DLD1 (cell line): ENCODE data around the gene CPXM1.
"Not testable (repeated sequence)": the region's sequence is repeated elsewhere in the genome, so short reads cannot be mapped to it uniquely, and the experiment has no call there.

ENCODE experiments used
- in situ Hi-C: cut with HindIII; loops from 2 replicates; pipeline ENCODE4 v1.10.0; 2017; ENCODE audit warnings: low sequenced_read_pairs

Gene CPXM1

GRCh38 chr20:2770091-2770490 is 30.3 kb downstream of the CPXM1 start:
- in situ Hi-C loops = not testable (repeated sequence)

DNA sequence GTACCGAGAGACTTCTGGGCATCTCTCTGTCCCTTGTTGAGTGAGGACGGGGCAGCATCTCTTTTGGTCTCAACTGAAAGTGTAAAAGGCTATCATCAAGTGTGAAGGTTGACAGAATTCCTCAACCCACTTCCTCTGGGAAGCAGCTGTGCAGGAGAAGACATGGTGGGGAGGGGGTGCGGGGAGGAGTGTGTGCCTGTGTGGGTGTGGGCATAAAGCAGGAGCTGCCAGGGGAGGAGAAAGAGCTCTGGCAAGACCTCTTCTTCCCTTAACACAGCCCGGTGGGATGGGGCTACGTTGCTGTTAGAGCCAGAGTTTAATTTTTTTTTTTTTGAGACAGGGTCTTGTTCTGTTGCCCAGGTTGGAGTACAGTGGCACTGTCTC is 31.8 kb downstream of the CPXM1 start:
- in situ Hi-C loops = no loop called here

- in situ Hi-C loops = no loop called here
These were observed 32.4 kb downstream of the CPXM1 start for GRCh38 chr20:2767768-2768631.

DNA sequence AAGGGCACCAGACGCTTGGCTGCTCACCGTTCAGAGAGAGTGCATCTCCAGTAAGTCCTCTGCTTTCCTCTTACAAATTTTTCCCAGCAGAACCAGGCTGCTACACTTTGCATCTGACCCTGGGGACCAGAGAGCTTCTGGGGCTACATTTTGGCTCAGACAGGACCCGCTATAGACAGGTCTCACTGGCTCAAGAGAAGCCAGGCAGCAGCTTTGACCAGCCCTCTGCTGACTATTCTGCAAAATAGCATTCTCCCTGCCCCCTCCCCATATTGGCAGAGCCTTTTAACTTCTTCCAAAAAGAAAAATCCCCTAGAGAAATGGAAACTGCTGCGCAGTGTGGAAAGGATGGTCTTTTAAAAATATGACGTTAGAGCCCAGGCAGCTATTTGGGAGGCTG is 37.2 kb downstream of the CPXM1 start:
- in situ Hi-C loops = no loop called here

- in situ Hi-C loops = no loop called here
These were observed 37.8 kb downstream of the CPXM1 start for GRCh38 chr20:2762578-2763131.

DNA sequence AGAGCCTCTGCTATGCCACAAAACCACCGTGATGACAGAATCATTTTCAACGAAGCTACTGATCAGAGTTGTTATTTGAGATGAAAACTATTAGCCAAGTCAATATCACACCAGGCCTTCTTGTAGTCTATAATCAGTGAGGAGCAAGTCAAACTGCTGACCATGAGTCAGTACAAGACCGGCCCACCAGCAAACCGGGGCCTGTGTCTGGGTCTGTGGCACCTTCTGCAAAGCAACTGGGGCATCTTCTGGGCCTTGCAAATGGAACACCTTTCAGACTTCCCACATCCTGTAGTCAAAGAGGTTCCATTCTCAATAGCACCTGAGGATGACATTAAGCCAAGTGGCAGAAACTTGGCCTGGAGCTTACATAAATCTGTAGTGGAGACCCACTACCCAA is 38.5 kb downstream of the CPXM1 start:
- in situ Hi-C loops = no loop called here

- in situ Hi-C loops = no loop called here
These were observed 39.5 kb downstream of the CPXM1 start for GRCh38 chr20:2760952-2761305.

DNA sequence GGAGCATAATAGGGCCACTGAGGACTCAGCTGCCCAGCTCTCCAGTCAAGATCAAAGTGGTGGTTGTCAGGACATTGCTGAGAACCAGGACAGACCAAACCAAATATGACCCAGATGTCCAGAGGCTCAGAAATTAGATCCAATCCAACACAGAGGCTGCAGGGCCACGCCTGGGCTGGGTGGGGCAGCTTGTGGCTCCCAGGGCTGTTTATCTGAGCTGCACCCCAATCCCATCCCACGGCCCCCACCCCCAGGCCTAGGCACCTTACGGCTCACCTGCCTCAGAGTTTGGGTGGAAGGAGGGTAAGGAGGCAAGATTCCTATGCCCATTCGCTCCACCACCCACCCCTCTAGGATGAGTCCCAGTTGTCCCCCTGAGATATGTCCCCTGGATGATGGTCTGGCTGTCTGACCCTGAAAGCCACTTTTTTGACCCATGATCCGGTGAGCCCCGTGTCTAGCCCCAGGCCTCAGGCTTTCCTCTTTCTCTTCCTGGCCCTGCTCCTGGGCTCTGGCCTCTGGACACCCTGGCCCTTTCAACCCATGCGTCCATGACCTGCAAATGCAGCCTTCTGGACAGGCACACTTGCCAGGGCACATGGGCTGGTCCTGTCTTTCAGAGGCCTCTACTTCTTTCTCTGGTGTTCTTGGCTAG is 40.0 kb downstream of the CPXM1 start:
- in situ Hi-C loops = no loop called here

DNA sequence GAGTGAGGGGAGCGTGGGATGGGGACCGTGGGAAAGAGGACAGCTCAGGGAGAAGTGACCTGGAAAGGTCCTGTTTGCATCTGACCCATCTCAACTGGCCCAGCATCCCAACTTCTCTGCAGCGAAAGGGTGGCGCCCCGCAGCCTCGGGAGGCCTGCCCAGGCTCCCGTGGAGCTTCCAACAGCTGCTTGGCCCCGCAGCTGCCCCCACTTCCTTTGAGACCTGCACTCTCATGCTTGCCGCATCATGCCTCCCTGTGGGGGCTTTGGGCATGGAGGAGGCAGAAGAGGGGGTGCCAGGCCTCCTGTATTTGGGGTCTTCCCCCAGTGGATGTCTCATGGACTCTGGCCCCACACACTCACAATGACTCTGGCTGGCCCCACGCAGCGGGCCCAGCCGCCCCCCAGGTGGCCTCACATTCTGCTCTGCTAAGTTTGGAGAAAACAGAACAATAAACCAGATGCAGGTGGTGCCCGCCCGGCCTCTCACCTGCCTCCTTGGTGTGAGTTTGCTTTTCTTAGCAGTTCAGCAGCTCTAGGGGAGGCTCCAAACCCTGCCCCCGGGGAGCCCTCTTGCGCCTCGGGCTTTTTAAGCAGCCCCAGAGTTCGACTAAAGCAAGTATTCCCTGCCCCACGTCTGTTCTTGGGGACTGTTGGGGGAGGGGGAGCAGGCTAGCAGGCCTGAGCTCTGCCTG is 40.7 kb downstream of the CPXM1 start:
- in situ Hi-C loops = no loop called here

GRCh38 chr20:2759143-2759542 is 41.3 kb downstream of the CPXM1 start:
- in situ Hi-C loops = no loop called here

- in situ Hi-C loops = no loop called here
These were observed 42.5 kb downstream of the CPXM1 start for GRCh38 chr20:2757969-2758368.

DNA sequence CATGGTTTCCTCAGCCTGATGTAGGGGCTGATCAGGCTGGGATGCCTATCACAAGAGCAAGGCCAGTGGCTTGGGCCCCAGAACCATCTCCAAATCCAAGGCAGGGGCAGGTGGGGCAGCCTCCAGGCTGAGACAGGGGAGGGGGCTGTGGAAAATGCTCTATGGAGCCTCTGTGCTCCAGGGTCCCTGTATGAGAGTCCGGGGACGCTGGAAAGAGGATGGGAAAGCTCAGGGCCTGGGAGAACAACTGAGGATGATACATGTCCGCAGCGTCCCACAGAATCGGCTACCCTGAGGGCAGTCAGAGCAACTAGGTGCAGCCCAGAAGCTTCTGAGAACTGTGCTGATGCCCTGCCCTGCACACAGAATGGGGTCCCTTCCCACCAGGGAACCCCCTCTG is 43.4 kb downstream of the CPXM1 start:
- in situ Hi-C loops = no loop called here

DNA sequence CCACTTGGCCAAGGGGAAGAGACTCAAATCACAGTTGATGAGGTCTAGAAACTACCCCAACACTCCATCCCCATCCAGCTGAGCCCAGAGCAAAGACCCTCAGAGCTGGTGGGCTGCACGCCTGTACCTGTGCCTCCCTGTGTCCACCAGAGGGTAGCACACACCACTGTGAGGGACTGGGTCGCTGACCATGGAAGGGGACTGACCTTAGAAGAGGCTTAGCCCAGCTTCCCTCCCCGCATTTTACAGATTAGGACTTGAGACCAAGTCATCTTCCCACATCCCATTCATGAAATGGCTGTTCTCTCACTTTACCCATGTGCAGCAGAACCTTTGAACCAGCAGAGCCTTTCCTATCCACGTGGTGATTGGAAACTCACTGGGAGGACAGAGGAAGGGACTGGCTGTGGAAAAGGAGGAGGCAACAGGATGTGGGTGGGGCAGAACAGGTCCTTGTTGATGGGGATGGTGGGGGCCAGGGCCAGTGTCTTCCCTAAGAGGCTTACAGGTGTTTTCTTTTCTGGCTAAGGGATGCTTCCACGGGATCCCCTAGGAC is 44.3 kb downstream of the CPXM1 start:
- in situ Hi-C loops = no loop called here

DNA sequence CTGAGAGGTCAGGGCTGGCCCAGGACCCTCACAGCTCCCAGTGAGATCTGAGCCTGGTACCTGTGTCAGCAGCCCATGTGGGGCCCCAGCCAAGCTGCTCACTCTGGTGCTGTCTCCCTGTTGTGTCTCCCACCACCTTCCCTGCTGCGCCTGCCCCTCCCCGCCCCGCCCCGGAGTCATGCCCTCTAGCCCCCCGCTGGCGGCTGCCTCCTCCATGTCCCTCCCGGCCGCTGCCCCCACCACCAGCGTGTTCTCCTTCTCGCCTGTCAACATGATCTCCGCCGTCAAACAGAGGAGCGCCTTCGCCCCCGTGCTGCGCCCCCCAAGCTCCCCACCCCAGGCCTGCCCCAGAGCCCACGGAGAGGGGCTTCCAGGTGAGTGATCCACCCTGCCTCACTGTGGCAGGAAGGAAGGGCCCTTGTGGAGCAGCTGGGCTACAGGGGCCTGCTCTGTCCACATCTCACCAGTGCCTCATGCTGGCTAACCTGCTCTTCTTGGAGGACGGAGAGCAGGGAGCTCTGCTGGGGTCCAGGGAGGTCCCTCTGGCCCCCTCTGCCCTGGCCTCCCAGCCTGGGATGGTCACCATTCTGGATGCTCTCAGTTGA is 44.9 kb downstream of the CPXM1 start:
- in situ Hi-C loops = no loop called here

GRCh38 chr20:2754424-2754823 is 46.0 kb downstream of the CPXM1 start:
- in situ Hi-C loops = no loop called here

DNA sequence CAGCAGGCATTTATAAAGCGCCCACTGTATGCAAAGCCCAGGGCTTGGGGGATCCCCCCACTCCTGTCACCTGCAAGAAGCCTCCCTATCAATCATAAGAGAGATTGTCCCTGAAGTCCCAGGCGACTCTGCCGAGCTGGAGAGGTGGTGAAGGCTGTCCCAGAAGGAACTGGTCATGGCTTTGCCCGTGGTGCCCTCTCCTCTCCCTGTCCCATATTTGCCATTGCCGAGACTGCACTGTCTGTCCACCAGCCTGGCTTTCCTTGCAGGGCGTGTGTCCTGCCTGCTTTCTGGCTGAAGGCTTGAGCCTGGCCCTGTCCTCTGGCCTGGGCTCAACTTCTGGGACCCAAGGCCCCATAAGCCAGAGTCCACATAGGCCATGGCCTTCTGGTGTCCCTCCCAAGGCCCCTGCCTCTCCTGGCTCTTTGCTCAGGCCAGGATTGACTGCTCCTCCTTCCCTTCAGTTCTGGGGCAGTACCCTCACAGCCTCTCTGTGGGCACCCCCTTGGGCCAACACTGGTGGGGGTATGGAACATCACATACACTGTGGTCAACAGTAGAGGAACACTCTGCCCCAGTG is 46.9 kb downstream of the CPXM1 start:
- in situ Hi-C loops = no loop called here

DNA sequence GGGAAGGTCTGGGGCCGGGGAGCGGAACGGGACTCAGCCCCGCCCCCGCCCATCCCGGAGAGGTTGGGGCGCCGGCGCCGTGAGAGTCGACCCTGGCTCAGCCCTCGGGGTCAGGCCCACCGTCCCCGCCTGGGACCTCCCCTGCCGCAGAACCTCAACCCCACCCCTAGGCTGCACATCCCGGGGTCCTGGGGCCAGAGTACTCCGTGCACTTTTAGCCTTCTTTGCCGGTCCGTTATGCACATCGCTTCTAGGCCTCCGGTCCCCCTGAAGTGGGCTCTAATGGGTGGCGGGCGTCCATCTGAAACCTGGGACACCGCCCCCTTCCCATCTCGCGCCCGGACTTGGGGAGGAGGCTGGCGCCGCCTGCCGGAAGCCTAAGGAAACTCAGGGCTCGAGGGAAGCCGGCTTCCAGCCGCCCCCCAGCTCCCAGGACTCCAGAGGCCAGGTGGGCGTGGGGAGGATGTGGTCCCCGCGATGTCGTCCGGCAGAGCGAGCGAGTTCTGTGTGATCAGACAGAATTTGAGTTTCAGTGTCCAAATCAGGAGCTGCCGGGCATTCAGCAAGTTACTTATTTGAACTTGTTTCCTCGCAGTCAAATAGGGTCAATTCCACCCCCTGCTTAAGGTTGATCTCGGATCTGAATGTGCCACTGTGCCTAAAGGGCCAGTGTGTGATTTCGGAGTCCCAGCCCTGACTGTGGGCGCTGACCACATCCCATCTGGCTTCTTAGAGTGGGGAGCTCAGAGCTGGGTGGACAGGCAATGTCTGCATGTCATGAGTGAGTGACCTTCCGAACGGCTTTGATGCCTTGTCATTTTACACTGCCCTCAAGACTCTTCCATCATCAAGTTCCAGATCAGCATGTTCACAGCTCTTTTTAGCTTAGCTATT is 47.6 kb downstream of the CPXM1 start:
- in situ Hi-C loops = no loop called here

GRCh38 chr20:2751878-2752566 is 48.4 kb downstream of the CPXM1 start:
- in situ Hi-C loops = no loop called here

DNA sequence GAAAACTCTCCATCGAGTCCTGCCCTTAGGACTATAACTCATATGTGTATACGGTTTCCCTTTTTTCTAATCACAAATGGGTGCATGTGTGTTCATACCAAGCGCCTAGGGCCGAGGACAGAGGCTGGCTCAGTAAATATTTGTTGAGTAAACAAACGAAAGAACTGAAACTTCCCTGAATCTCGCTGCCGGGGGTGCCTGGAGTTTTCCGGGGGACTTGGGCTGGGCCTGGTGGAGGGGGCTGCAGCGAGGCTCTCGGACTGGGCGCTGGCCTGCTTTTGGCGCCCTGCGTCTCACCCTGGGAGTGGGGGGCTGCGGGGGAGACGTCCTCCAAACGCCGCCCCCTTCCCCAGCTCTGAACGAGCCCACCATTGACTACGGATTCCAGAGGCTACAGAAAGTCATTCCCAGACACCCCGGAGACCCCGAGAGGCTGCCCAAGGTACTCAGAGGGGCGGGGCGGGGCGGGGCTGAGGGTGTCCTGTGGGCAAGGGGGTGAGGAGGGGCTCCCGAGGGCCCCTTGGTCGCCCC is 49.0 kb downstream of the CPXM1 start:
- in situ Hi-C loops = no loop called here
